H9 (cell line): ENCODE results near the gene SVOP. TPM values are rescaled to one million over a fixed set of nuclear protein-coding genes. Genes with fewer than 3 reads are reported as not detected.

Source experiments
- DNase-seq: peaks from one replicate; pipeline ENCODE4 v3.0.0-alpha.2; 2017
- H2AFZ ChIP-seq: one replicate; pipeline ENCODE4 v1.6.1; 2013; ENCODE audit warnings: mild to moderate bottlenecking, low read length, control low read depth, moderate library complexity
- H2AK5ac ChIP-seq: 2 replicates; pipeline ENCODE4 v1.6.1; 2013; ENCODE audit warnings: low read length, control low read depth, mixed read lengths; ENCODE audit not compliant: insufficient read length
- H2BK120ac ChIP-seq: one replicate; pipeline ENCODE4 v1.6.1; 2013; ENCODE audit warnings: low read depth, mild to moderate bottlenecking, low read length, control low read depth, inconsistent platforms; ENCODE audit not compliant: poor library complexity, severe bottlenecking
- H2BK12ac ChIP-seq: 2 replicates; pipeline ENCODE4 v1.6.1; 2013; ENCODE audit warnings: low read length, control low read depth, mixed read lengths, low read depth; ENCODE audit not compliant: insufficient read length
- H2BK15ac ChIP-seq: 2 replicates; pipeline ENCODE4 v1.6.1; 2013; ENCODE audit warnings: low read depth, low read length, control low read depth
- H2BK20ac ChIP-seq: one replicate; pipeline ENCODE4 v1.6.1; 2013; ENCODE audit warnings: low read depth, mild to moderate bottlenecking, low read length, control low read depth, inconsistent platforms; ENCODE audit not compliant: poor library complexity, severe bottlenecking
- H2BK5ac ChIP-seq: 2 replicates; pipeline ENCODE4 v1.6.1; 2013; ENCODE audit warnings: low read length, control low read depth, mixed read lengths; ENCODE audit not compliant: insufficient read length
- H3K14ac ChIP-seq: 2 replicates; pipeline ENCODE4 v1.6.1; 2013; ENCODE audit warnings: low read length, control low read depth; ENCODE audit not compliant: insufficient read depth
- H3K18ac ChIP-seq: 2 replicates; pipeline ENCODE4 v1.6.1; 2013; ENCODE audit warnings: low read depth, mild to moderate bottlenecking, mixed read lengths, low read length, control low read depth; ENCODE audit not compliant: insufficient read length
- H3K23ac ChIP-seq: 2 replicates; pipeline ENCODE4 v1.6.1; 2013; ENCODE audit warnings: low read length, control low read depth, mixed read lengths, low read depth; ENCODE audit not compliant: insufficient read length
- H3K23me2 ChIP-seq: 2 replicates; pipeline ENCODE4 v1.6.1; 2013; ENCODE audit warnings: low read depth, mild to moderate bottlenecking, mixed read lengths, low read length, control low read depth; ENCODE audit not compliant: insufficient read length, poor library complexity, severe bottlenecking
- H3K27ac ChIP-seq: 2 replicates; pipeline ENCODE4 v1.5.1; 2013; ENCODE audit warnings: low read length, control low read depth, mixed read lengths, low read depth; ENCODE audit not compliant: insufficient read length
- H3K27me3 ChIP-seq: 2 replicates; pipeline ENCODE4 v1.6.1; 2013; ENCODE audit warnings: low read length, control low read depth, inconsistent platforms; ENCODE audit not compliant: insufficient read depth
- H3K4ac ChIP-seq: 2 replicates; pipeline ENCODE4 v1.6.1; 2013; ENCODE audit warnings: low read depth, mild to moderate bottlenecking, control low read depth, inconsistent platforms, low read length, moderate library complexity
- H3K4me1 ChIP-seq: 2 replicates; pipeline ENCODE4 v1.6.1; 2013; ENCODE audit warnings: low read length, control low read depth, inconsistent platforms; ENCODE audit not compliant: insufficient read depth
- H3K4me2 ChIP-seq: 2 replicates; pipeline ENCODE4 v1.6.1; 2013; ENCODE audit warnings: low read length, control low read depth, mixed read lengths; ENCODE audit not compliant: insufficient read length, insufficient read depth
- H3K56ac ChIP-seq: 2 replicates; pipeline ENCODE4 v1.6.1; 2013; ENCODE audit warnings: low read depth, mild to moderate bottlenecking, mixed read lengths, low read length, control low read depth; ENCODE audit not compliant: insufficient read length
- H3K79me1 ChIP-seq: 2 replicates; pipeline ENCODE4 v1.6.1; 2013; ENCODE audit warnings: low read depth, mild to moderate bottlenecking, moderate library complexity, low read length, control low read depth, inconsistent platforms; ENCODE audit not compliant: insufficient read depth, poor library complexity, severe bottlenecking
- H3K79me2 ChIP-seq: 2 replicates; pipeline ENCODE4 v1.6.1; 2013; ENCODE audit warnings: low read length, control low read depth, inconsistent platforms; ENCODE audit not compliant: insufficient read depth
- H3K9ac ChIP-seq: 2 replicates; pipeline ENCODE4 v1.6.1; 2013; ENCODE audit warnings: low read length, control low read depth, mixed read lengths; ENCODE audit not compliant: insufficient read length; ENCODE audit errors: extremely low read depth
- H3K9me3 ChIP-seq: one replicate; pipeline ENCODE4 v1.6.1; 2013; ENCODE audit warnings: low read depth, low read length, inconsistent platforms; ENCODE audit not compliant: control insufficient read depth
- H3T11ph ChIP-seq: one replicate; pipeline ENCODE4 v1.6.1; 2013; ENCODE audit warnings: mild to moderate bottlenecking, low read length, control low read depth, inconsistent platforms
- H4K20me1 ChIP-seq: one replicate; pipeline ENCODE4 v1.6.1; 2013; ENCODE audit not compliant: control insufficient read depth, insufficient read length, insufficient read depth
- H4K5ac ChIP-seq: 2 replicates; pipeline ENCODE4 v1.6.1; 2013; ENCODE audit warnings: low read depth, mild to moderate bottlenecking, mixed read lengths, low read length, control low read depth; ENCODE audit not compliant: insufficient read length
- H4K8ac ChIP-seq: replicated peaks from 2 replicates; pipeline ENCODE4 v1.6.1; 2013; ENCODE audit warnings: low read length, control low read depth, mixed read lengths, low read depth; ENCODE audit not compliant: insufficient read length
- H4K91ac ChIP-seq: 2 replicates; pipeline ENCODE4 v1.6.1; 2013; ENCODE audit warnings: low read depth, mild to moderate bottlenecking, moderate library complexity, mixed read lengths, low read length, control low read depth; ENCODE audit not compliant: insufficient read length
- H3K27ac Mint-ChIP-seq, 3 experiments: 2 replicates in 2 of 3; 3 replicates in 1 of 3; pipeline ENCODE4 v1.8.0; 2020 to 2021; ENCODE audit warnings: mixed read lengths in 3 of 3, mild to moderate bottlenecking in 1 of 3, moderate library complexity in 1 of 3
- H3K27me3 Mint-ChIP-seq: 2 replicates; pipeline ENCODE4 v1.8.0; 2021; ENCODE audit warnings: low read depth, mild to moderate bottlenecking, moderate library complexity, mixed read lengths
- H3K36me3 Mint-ChIP-seq, 3 experiments: 2 replicates in 2 of 3; 3 replicates in 1 of 3; pipeline ENCODE4 v1.8.0; 2020 to 2021; ENCODE audit warnings: low read depth in 3 of 3, mixed read lengths in 3 of 3; ENCODE audit not compliant: insufficient read depth in 1 of 3
- H3K4me1 Mint-ChIP-seq, 2 experiments: 2 replicates each; pipeline ENCODE4 v1.8.0; 2020; ENCODE audit warnings: mixed read lengths in 2 of 2
- H3K4me3 Mint-ChIP-seq, 2 experiments: 2 replicates in 1 of 2; 3 replicates in 1 of 2; pipeline ENCODE4 v1.8.0; 2020 to 2021; ENCODE audit warnings: mild to moderate bottlenecking in 2 of 2, mixed read lengths in 2 of 2, moderate library complexity in 1 of 2
- H3K9me3 Mint-ChIP-seq, 2 experiments: 2 replicates in 1 of 2; 3 replicates in 1 of 2; pipeline ENCODE4 v1.8.0; 2020; ENCODE audit warnings: mild to moderate bottlenecking in 2 of 2, mixed read lengths in 2 of 2, moderate library complexity in 1 of 2
- WGBS: extraction: QIAGEN DNeasy Blood & Tissue Kit; methylation state at CpG from one replicate; pipeline ENCODE4 v1.1.7; 2013; ENCODE audit warnings: missing lambda C conversion rate, low lambda C conversion rate, mixed read lengths; ENCODE audit not compliant: insufficient read length; ENCODE audit errors: extremely low coverage; 5-methylcytosine and 5-hydroxymethylcytosine counted together
- total RNA-seq: library from RNA; stranded (reverse); gene quantifications from 2 replicates; pipeline ENCODE4 v1.2.1, GENCODE V29; 2021
- TF ChIP-seq, protein P1 (sequence below): fragments of 200-600 bp; sonication (generic); conservative IDR thresholded peaks from 3 replicates; pipeline ENCODE4 v1.8.0; 2021; ENCODE audit warnings: antibody characterized with exemption, mild to moderate bottlenecking

Gene SVOP
- total RNA-seq, 1 experiment from 2014 or later, result 0.15 TPM

DNA sequence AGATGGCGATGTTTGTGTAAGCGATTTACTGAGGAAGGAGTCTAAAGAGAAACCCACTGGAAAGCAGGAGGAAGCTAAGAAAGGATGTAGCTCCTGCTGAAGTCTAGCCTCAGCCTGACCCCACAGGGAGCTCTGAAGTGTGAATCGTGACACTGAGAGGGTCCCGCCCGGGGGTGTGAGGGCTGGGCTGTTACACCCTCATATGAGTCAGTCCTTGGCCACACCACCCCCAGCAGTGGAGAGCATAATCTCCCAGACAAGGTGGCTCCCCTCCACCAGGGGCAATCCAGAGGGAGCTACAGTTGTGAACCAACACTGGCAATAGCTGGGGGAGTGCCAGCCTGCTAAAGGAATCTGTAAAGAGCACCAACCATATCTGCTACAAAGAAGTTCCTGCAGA is 31.5 kb downstream of the SVOP start:
- Histone ChIP-seq H3K14ac (no peak overlapping the region), H4K5ac (no peak overlapping the region), H3K18ac (no peak overlapping the region), H2BK15ac (no peak overlapping the region), H2BK120ac (no peak overlapping the region), H2BK12ac (no peak overlapping the region), H3K4me2 (no peak overlapping the region), H2AK5ac (no peak overlapping the region), H3K23ac (no peak overlapping the region), H3K9ac (no peak overlapping the region), H4K20me1 (no peaks in the 10 kb centered on the region), H3K27me3 (no peaks in the 10 kb centered on the region), H3K9me3 (no peaks in the 10 kb centered on the region), H3T11ph (no peak overlapping the region), H2BK20ac (no peak overlapping the region), H3K27ac (no peak overlapping the region), H3K4me1 (no peaks in the 10 kb centered on the region), H3K4ac (no peak overlapping the region), H4K91ac (no peak overlapping the region), H2BK5ac (no peak overlapping the region), H3K23me2 (no peaks in the 10 kb centered on the region), H4K8ac (no peak overlapping the region), H3K79me1 (no peaks in the 10 kb centered on the region), H3K79me2 (no peaks in the 10 kb centered on the region), H3K56ac (no peak overlapping the region), H2AFZ (no peak overlapping the region)
- Mint-ChIP-seq H3K36me3 (no peaks in the 10 kb centered on the region), H3K27me3 (peaks cover 15% of the 10 kb centered on the region), H3K9me3 (no peaks in the 10 kb centered on the region), H3K27ac (no peak overlapping the region), H3K4me3 (no peak overlapping the region), H3K4me1 (no peaks in the 10 kb centered on the region)
- TF ChIP-seq, protein P1, sequence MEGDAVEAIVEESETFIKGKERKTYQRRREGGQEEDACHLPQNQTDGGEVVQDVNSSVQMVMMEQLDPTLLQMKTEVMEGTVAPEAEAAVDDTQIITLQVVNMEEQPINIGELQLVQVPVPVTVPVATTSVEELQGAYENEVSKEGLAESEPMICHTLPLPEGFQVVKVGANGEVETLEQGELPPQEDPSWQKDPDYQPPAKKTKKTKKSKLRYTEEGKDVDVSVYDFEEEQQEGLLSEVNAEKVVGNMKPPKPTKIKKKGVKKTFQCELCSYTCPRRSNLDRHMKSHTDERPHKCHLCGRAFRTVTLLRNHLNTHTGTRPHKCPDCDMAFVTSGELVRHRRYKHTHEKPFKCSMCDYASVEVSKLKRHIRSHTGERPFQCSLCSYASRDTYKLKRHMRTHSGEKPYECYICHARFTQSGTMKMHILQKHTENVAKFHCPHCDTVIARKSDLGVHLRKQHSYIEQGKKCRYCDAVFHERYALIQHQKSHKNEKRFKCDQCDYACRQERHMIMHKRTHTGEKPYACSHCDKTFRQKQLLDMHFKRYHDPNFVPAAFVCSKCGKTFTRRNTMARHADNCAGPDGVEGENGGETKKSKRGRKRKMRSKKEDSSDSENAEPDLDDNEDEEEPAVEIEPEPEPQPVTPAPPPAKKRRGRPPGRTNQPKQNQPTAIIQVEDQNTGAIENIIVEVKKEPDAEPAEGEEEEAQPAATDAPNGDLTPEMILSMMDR, result no peak
- WGBS, result no CpG with 5 or more reads among the region's 5 CpGs
- DNase-seq, result no peak
